Measurements from ENCODE around the gene SLC25A52.
"Not testable (repeated sequence)": the region's sequence is repeated elsewhere in the genome, so short reads cannot be mapped to it uniquely, and the experiment has no call there.

SLC25A52 gene

DNA sequence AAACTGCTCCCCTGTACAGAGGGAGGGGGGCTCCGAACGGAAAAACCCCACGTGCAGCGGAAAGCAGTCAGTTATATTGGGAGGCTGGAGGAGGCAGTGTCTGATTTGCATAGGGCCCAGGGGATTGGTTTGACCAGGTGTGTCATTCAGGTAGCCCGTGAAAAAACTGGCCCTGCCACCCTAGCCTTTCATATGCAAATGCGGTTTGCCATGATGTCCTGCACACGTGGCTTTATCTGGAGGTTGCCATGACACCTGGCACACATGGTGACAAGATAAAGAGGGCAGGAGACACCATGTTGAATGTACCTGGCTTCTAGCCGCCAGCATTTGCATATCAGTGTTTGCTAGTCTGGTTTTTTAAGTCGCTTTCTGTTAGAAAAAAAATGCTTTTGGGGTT is 20.5 kb downstream of the SLC25A52 start:
- no peak for DNase-seq

DNA sequence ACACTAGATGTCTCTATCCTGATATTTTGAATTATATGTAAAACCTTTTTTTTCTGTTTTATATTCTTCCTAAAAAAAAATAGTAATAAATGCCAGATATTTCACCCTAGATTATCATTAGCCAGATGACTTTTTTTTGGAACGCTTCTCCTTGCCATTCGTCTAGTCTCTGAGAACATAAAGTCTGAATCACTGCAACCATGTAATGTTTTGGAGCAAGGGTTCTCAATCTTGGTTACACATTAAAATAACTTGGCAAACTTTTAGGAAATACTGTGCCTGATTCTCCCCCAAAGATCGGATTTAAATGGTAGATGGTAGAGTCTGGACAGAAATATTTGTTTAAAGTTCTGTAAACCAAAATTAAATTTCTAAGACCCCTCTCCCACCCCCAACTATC is 21.0 kb downstream of the SLC25A52 start:
- no peak for DNase-seq

DNA sequence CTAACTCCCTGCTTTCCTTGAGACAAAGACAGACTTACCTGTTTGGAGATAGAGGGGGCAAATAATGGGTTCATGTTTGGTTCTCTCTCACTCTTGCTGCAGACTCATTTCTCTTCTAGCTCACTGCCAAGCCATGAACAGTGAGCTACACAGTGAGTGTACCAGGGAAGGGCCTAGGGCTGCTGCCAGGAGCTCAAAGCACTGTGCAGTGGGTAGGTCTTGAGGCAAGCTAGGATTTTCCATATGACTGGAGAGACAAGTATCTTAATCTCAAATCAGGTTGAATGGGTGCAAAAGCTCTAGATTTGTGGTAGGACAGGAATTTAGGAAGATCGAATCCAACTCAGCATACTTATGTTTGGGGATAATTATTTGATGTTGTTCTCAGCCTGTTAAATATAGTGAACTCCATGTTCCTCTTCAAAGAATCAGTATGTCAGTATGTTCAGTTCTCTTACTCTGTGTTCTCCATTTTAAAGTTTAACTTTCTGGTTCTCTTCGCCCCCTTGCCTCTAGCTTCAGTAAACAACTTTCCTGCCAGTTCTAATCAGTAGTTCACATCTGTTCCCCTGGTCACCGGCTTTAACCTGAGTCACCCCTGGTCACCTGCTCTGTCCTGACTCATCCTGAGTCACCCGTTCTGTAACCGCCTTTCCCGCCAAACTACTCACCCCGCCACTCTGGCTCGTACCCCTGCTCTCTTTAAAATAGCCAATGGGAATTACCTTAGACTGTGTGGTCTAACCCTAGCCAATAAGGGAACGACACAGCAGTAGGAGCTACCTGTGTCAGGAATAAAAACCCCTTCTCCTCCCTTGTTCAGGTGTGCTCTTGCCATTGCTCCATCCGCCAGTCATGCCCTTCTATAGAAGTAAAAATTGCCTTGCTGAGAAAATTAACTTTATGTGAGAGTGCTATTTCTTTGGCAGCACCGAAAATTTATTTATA is 21.9 kb downstream of the SLC25A52 start:
- no peak for DNase-seq

DNA sequence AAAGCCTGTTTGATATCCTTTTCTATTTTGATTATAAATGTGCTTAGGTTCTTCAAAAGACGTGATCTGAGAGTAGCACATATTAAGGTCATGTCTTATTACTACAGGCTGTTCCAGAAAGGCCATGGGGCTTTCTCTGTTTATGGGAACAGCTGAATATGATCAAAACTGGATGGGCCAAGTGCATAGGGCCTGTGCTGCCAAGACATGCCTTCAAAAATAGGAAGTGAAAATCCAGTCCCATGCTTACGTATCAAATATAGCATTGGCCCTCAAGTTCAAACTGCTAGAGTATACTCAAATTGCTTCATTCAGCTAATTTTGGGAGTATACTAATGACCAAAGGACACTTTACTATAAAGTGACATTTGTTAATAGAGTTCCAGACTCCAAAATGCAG is 24.1 kb downstream of the SLC25A52 start:
- no peak for DNase-seq

DNA sequence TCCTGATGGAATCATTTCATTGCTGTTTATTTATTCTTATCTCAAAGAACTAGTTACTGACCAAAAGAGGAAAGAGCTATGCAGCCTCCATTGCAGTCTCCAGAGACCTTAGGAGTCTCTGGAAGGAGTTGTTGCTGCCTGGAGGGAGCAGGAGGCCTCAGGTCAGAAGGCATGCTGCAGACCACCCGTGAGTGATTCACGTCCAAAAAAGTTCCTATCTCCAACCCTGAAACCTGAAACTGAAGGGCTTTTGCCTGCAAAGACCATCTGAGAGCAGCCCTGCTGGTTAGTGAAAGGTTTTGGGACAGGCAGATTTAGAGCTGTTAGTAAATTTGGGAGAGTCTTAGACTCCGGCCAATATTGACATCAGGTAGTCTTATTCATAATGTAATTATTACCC is 29.1 kb downstream of the SLC25A52 start:
- DNase-seq: no peak

DNA sequence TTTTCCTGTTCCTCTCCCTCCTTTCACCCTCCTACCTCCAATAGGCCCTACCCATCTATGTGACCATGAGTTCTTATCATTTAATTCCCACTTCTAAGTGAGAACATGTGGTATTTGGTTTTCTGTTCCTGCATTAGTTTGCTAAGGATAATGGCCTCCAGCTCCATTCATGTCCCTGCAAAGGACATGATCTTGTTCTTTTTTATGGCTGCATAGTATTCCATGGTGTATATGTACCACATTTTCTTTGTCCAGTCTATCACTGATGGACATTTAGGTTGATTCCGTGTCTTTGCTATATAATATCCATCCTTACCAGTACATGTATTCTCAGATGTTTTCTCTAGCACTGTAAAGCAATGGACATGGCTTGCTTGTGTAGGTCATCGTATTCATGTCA is 31.5 kb downstream of the SLC25A52 start:
- DNase-seq: not testable (repeated sequence)

DNA sequence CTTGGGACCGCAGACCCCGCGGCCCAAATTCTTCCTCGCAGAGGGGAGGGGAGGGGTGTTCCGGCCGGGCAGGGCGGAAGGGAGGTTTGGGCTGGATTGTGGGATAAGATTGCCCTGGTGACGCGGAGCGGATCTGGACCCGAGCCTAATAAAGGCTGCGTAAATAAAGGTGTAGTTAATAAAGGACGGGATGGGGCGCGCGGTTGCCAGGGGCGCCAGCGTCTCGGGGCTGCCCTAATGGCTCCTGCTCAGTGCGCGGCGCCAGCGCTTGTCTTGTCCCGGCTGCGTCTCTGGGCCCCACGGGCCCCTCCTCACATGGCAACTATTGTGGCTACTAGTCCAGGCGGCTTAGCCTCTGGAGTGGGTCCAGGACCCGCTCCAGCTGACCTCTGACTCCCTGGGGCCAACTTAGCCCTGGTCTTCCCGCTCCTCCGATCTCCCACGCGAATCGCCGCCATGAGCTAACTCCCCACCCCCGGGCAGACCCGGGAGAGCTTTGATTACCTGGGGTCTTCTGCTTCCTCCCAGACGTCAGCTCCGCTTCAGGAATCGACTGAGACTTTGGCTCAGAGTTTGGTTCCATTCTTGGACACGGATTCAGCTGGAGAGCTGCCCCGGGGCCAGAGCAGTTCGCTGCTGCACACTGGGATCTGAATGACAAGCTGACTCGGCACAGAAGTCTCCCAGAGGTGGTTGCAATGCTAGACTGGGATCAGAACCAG is 36.5 kb downstream of the SLC25A52 start:
- no peak for DNase-seq

DNA sequence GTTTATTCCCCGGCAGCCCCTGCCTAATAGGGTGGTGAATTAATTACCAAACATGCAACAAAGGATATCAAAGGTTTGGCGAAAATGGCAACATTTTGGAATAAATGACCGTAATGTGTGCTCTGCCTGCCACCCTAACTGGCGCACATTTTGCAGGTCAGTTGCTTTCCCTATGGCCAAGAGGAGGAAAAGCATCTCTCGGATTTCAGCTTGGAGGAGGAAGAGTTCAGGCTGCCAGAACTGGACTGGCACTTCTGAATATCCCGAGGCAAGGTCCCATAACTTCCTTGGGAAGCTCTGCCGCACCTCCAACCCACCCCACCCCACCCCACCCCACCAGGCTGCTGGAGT is 37.1 kb downstream of the SLC25A52 start:
- no peak for DNase-seq

DNA sequence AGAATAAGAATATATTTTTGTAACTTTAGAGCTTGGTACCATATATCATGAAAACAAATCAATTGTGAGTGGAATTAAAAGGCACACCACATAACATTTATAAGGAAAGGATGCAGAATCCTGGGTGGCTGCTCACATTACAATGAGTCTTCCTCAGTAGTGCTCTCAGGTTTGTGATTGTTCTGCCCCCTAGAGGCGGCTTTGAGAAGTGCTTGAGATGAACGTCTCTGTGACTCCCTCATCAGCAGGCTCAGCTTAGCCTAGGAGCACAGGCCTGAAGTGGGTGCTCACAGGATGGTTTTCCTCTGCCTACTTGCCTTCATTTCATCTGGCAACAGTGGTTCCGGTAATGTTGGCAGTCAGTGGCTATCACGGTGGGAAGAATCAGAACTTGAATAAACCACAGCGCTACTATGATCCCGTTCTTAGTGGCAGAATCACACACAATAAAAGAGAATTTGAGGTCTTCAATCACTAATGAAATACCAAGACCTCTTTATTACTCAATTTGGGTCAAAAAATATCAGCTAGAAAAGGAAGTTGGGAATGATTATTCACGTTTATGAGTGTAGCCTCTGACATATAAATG is 38.2 kb downstream of the SLC25A52 start:
- DNase-seq: peak; percentile 53

DNA sequence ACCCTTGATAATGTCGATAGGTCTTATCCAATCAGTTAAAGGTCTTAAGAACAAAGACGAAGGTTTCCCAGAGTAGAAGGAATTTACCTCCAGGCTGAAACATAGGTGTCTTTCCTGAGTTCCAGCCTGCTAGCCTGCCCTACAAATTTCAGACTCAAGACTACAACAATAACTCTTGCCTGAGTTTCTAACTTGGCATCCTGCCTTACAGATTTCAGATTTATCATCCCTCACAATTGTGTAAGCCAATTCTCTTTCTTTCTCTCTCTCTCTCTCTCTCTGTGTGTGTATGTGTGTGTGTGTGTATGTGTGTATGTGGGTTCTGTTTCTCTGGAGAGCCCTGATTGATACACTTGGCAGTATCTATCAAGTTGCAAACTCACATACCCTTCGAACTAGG is 39.1 kb downstream of the SLC25A52 start:
- DNase-seq: no peak

DNA sequence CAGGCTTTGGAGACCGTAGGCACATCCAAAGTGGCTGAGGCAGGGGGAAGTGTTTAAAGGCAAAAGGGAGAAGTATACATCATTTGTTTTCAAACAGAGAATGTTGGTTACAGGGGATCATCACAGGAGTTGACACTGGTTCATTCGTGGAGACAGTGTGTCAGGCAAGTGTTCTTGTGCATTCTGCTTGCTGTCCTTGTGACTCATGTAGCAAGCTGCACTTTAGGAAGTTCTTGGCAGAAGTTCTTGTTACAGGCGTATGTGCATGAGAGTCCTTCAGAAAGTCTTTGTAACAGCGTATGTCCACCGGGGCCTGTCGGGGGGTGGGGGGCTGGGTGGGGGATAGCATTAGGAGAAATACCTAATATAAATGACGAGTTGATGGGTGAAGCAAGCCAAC is 39.8 kb downstream of the SLC25A52 start:
- no peak for DNase-seq

DNA sequence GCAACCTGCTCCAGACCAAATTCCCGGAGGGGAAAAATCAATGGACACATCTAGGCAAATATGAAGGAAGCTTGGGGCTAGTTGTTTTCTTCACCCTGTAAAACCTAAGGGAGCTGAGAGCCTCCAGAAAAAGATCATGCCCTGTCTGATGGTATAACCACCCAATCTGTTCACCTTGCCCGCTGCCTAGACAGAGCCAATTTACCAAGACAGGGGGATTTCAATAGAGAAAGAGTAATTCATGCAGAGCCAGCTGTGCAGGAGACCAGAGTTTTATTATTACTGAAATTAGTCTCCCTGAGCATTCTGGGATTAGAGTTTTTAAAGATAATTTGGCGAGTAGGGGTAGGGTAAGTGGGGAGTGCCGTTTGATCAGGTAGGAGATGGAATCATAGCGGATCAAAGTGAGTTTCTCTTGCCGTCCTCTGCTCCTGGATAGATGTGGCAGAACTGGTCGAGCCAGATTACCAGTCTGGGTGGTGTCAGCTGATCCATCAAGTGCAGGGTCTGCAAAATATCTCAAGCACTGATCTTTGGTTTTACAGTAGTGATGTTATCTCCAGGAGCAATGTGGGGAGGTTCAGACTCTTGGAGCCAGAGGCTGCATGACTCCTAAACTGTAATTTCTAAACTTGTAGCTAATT is 41.2 kb downstream of the SLC25A52 start:
- DNase-seq: no peak

DNA sequence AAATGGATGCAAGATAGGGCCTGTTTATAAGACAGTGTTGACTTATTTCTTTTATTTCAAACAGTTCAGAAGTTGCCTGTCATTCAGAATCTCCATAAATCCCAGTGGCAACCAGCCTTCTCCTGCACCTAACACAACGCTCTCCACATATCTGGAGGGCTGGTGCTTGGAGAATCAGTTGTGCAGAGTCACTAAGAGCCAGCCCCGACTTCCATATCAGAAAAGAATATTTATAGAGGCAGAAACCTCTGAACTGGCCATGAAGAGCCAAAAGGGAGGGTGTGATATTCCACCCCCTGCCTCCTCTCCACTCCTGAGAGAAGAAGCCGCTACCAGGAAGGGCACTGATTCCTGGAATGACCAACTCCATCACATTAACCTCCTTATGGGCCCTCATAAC is 42.3 kb downstream of the SLC25A52 start:
- DNase-seq: no peak

DNA sequence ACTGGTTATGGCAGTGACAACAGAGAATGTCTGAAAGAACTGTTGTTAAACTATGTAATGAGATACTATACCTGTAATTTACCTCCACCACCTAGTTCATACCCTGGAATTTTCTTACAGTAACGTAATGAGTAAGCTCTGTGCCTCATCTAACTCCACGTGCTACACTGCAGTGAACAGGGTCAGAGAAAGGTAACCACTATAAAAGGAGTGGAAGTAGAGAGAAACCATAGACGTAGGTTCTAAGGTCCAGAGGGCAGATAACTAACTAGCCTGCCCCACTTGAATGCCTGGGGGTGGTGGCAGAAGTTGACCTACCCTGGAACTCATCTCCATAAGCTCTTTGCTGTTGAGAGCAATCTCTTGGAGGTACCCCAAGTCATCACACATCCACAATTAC is 44.3 kb downstream of the SLC25A52 start:
- no peak for DNase-seq

DNA sequence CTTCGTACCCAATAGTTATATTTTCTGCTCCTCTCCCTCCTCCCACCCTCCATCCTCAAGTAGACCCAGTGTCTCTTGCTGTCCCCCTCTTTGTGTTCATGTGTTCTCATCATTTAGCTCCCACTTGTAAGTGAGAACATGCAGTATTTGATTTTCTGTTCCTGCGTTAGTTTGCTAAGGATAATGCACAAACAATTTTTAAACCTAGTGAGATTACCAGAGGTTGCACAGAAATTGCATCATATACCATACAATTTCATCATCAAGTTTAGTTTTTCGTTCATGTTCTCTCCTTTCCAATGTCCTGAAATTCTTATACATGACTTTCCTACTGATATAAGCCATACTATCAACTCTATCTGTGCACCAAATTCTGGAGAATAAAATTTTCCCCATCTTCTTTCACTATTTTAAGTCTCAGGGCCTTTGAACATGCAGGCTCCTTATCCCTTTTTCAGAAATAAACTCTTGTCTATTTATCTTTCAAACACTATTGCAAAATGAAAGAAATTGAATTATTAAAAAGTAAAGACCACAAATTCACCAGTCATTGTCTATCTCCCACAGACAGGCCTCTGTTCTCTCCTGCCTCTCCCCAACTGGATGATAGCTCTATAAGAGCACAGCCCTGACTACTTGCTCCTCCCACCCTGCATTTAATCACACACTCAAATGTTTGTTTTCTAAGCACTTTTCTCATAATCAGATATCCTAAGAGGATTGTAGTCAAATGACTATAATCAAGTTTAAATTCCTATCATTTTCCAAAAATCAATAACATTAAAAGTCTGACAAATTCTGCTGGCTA is 49.1 kb downstream of the SLC25A52 start:
- DNase-seq: no peak

DNA sequence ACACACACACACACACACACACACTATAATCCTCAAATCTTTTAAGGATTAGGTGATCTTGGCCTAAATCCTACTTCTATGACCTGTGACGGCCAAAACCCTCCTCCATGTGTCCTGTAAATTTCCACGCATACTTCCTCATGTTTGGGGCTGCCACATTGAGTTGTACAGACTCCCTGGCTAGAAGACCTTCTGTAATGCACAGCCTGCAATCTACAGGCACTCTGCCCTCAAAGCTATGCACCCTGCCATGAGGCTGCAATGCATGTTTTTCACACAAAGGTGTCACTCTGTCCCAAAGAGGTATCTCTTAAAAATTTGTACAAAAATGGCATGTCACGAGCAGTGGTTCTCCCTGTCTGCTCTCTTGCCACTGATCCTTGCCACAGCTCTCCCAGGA is 49.9 kb downstream of the SLC25A52 start:
- DNase-seq: no peak

All from HCEC 1CT (cell line).